Heart left ventricle (tissue), 13 donors: Measurements from ENCODE around the gene ZNF579.

Source experiments
- CTCF ChIP-seq, 12 donors: fragments of 200-600 bp; sonication (generic) in 4 of 12; IDR thresholded peaks; one replicate each; pipeline versions ENCODE4 v1.5.0 to v1.8.0; 2018 to 2022; ENCODE audit warnings: antibody characterized with exemption in 12 of 12, mild to moderate bottlenecking in 5 of 12
- POLR2A ChIP-seq, 2 donors: fragments of 450-650 bp; IDR thresholded peaks; one replicate each; pipeline ENCODE4 v1.6.1; 2017; ENCODE audit warnings: antibody characterized with exemption in 2 of 2, mild to moderate bottlenecking in 2 of 2, moderate library complexity in 2 of 2
- donor health status: ischemic (EF 13 %, LVEDD 7.1; RV severe dilation, severe dysfunction).
- donor health status: DM: no; HTN: yes; CAD: no.
- donor health status: DM: no; HTN: no; CAD: no.
- donor health status: ischemic (EF 25% LVEDD 6.9; RV normal size, moderate dysfunction).
- donor health status: ischemic (EF 25% LVEDD 5.7; RV mildly dilated, moderate dysfunction).
- donor health status: ischemic (EF 35%, LVEDD 5.7; RV mildly dilated, moderate dysfunction).
- donor health status: nonischemic (EF 11% LVEDD 7.7; RV severe dilation, severe dysfunction).
- donor health status: DM: yes; HTN: yes; CAD: no.
- donor health status: PGD.
- donor health status: ischemic (EF 29% LVEDD 5.4; RV normal size, mild dysfunction).
- donor health status: nonischemic (EF 23%, LVEDD 6.1; RV moderate dilation, normal function).

- TF ChIP-seq CTCF (IDR thresholded peaks at IDR 0.05) (no peak), POLR2A (IDR thresholded peaks at IDR 0.05) (no peak)
These were observed 15.7 kb upstream of the ZNF579 start for GRCh38 chr19:55596304-55596703.
